ENCODE data around the gene DLX1.
"Not testable (repeated sequence)": the region's sequence is repeated elsewhere in the genome, so short reads cannot be mapped to it uniquely, and the experiment has no call there.

The DLX1 gene

DNA sequence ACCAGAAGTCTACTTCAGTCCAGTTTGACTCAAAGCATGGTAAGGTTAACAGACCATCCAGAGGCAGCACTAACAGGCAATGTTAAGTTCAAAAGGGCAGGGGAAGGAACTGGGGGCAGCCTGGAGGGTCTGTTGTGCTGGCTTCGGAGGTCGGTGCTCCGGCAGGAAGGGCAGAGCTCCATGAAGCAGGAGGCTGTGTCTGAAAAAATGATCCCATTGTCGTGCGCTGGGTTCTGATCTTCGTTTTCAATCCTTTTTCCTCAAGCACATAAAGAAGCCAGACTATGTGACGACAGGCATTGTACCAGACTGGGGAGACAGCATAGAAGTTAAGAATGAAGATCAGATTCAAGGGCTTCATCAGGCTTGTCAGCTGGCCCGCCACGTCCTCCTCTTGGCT, 21.9 kb upstream of the DLX1 start:
- no peak for DNase-seq (ENCODE audit: low read depth in 2 of 2, low spot score in 1 of 2)

DNA sequence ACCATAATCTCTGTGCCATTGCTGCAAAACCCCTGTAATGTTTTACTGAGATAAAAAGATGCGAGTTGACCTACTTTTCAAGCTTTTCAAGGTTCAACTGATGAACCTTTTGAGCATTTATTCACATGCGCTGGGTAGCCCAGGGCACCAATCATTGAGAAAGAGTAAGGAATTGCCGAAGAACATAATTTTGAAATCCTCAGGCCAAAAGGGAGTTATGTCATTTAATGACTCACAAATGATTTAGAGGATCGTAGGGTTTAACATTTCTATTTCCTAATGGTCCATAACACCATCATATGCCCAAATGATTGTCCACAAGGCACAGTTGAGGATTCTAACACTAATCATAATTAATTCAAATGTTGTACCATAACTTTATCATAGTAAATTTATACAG, 20.2 kb upstream of the DLX1 start:
- DNase-seq (ENCODE audit: low read depth in 2 of 2, low spot score in 1 of 2): no peak

DNA sequence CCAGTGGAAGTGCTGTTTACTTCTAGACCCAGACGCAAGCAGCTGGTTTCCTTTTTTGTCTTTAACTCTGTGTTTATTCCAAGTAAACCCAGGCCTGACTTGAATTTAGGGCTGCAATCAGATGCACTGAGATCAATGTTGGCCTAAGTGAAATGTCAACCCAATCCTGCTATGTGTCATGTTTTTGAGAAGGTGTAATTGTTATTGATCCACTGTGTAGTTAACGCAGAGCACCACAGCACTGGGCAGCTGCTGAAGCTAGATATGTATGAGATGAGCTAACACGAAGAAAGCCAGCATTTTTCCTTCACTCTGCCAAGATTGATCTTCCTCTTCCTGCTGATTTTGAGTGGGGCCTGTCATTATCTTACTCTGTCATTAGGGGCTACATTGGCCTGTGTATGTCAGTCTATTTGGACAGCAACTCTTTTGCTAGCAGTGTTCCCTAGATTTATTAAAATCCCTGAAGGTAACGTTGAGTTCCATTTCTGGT, 18.9 kb upstream of the DLX1 start:
- DNase-seq (ENCODE audit: low read depth in 2 of 2, low spot score in 1 of 2): no peak

DNA sequence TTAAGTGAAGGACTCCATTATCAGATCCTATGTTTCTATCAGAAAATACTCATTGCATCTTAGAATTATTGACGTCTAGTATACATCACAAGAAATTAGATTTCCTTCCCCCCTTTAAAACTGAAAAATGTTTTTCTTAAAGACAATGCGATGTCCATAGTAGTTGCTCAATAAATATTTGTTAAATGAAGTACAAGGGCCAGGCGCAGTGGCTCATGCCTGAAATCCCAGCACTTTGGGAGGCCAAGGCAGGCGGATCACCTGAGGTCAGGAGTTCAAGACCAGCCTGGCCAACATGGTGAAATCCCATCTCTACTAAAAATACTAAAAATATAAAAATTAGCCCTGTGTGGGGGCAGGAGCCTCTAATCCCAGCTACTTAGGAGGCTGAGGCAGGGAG, 17.4 kb upstream of the DLX1 start:
- DNase-seq (ENCODE audit: low read depth in 2 of 2, low spot score in 1 of 2): not testable (repeated sequence)

DNA sequence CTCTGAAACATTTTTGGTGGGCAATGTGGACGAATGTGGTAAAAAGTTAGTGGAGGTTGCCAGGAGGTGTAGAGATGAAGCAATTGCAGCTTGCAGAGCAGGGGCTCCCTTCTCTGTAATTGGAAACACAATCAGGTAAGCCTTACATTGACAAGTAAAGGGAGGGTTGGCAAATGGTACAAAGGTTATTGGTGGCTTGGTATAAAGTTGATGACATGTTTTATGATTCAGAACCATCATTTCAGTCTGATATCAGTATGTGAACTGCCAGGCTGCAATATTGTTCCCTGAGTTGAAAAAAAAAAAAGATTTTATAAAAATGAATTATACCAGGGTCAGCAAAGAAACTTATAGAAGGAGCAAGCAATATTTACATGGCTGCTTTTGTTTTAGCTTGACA, 14.4 kb upstream of the DLX1 start:
- DNase-seq (ENCODE audit: low read depth in 2 of 2, low spot score in 1 of 2): no peak

DNA sequence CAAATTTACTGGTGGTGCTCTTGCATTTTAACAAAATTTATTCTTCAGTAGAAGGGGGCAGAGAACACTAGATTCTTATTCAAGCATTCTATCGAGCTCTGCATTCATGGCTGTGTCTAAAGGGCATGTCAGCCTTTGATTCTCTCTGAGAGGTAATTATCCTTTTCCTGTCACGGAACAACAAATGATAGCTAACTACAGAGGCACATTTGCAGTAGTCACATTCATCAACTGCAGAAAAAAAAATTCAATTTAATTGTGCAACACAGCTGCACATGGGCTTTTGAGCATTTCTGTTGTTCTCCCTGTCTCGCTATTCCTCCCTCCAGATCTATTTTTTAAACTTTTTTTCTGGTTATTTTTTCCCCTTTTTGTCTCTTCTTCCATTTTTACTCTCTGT, 13.0 kb upstream of the DLX1 start:
- DNase-seq (ENCODE audit: low read depth in 2 of 2, low spot score in 1 of 2): no peak

DNA sequence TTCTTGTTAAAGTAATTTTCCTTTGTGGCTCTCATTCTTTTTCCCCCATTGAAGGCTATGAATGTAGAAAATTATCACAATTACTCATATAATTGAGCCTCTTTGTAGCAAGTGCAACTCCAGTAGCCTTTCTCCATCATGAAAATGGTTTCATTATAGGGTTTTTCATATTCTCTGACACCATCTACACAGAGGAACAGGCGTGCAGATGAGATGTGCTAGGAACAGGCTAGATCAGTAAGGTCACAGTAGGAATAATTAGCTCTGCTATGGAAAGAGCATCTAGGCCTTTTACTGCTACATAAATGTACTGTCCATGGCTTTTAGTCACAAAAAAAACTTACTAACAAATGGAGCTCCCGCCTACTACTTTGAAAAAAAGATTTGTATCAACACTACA, 12.6 kb upstream of the DLX1 start:
- DNase-seq (ENCODE audit: low read depth in 2 of 2, low spot score in 1 of 2): no peak

DNA sequence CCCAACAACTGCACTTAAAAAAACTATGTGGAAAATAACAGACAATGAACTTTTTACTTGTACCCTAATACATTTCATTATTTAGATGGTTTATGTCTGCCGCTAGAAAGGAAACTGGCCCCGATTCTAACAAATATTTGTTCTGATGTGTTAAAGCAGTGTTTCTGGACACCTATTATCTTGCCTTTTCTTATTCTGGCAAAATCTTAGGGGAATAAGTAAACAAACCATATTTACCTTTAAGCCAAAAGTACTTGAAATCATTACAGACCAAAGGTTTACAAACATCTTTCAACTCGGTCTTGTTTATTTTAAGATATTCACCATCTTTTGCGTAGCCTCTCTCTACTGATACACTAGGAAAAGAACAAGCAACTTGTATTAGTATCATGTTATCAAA, 11.8 kb upstream of the DLX1 start:
- DNase-seq (ENCODE audit: low read depth in 2 of 2, low spot score in 1 of 2): no peak

DNA sequence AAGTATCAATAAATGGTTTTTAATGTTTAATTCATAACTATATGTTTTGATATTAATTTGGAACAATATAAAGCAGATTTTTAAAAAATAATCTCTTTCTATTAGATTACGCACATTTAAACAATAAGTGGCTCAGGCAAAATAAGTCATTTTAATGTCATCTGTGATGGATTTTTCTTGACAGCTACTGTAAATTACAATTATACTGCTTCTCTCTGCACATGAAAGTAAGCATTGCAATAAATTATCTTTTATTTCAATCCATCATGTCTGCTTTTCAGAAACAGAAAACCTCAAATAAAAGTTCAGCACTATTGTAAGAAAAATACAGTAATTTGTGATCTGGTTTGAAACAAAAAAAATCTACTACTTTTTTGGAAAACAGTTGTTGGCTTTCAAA, 11.1 kb upstream of the DLX1 start:
- DNase-seq (ENCODE audit: low read depth in 2 of 2, low spot score in 1 of 2): no peak

DNA sequence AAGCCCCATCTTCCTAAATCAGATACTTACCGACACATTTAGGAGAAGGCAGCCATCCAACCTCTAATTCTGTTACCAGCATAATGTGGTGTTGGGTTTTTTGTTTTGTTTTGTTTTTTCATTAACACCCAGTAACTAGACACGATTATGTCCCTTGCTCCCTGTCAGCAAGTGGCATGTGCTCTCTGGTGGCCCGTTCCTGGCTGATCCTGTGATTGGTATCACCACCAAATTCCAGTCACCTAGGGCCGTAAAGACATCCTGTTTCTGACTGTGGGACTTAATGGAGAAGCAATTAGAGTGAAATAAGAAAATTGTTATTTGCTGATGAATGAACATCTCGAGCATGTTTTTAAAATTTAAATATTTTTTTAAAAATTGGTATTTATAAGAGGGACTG, 5.9 kb upstream of the DLX1 start:
- DNase-seq (ENCODE audit: low read depth in 2 of 2, low spot score in 1 of 2): no peak

DNA sequence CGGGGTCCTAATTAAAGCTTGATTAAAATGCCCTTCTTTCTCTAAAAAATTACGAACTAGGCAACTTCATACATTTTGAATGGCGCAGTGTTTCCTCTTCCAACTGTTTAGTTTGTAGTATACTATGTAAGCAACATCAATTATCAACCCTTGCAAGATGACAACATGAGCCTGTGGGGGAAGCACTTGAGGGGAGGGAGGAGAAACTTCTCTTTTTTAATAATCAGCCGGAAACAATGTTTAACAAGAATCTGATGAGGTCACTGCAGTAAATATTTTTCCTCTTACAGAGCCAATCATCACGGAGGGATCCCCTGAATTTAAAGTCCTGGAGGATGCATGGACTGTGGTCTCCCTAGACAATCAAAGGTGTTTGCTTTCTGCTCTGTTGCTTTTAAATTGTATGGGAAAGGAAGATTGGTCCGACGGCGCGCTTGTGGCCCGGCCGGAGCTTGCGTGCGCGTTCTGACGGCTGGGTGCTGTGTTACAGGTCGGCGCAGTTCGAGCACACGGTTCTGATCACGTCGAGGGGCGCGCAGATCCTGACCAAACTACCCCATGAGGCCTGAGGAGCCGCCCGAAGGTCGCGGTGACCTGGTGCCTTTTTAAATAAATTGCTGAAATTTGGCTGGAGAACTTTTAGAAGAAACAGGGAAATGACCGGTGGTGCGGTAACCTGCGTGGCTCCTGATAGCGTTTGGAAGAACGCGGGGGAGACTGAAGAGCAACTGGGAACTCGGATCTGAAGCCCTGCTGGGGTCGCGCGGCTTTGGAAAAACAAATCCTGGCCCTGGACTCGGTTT, 5.3 kb upstream of the DLX1 start:
- no peak for DNase-seq (ENCODE audit: low read depth in 2 of 2, low spot score in 1 of 2)

DNA sequence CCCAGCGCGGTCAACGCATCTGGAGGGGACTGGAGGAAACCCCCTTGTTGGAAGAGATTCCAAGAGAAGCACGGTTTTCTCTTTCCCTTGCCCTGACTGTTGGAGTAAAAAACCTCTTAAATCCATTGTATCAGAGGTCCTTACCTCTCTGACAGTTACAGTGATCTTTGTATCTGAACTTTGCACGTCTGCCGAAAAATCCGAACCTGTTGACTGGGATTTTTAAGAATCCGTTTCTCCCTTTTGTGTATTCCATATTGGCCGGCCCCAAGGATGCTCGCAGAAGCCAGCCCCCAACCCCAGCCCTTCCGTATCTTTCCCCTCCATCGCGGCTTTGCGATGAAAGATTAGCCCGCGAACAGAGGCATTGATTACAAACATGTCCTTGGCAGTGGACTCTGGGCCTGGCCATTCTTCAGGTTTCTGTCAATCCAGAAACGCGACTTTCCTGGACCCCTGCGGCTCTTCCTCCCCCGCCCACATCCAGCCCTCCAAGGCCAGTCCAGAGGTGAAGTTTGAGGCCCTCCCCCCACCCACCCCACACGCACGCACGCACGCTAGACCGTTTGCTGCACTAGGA, 4.6 kb upstream of the DLX1 start:
- DNase-seq (ENCODE audit: low read depth in 2 of 2, low spot score in 1 of 2): no peak

DNA sequence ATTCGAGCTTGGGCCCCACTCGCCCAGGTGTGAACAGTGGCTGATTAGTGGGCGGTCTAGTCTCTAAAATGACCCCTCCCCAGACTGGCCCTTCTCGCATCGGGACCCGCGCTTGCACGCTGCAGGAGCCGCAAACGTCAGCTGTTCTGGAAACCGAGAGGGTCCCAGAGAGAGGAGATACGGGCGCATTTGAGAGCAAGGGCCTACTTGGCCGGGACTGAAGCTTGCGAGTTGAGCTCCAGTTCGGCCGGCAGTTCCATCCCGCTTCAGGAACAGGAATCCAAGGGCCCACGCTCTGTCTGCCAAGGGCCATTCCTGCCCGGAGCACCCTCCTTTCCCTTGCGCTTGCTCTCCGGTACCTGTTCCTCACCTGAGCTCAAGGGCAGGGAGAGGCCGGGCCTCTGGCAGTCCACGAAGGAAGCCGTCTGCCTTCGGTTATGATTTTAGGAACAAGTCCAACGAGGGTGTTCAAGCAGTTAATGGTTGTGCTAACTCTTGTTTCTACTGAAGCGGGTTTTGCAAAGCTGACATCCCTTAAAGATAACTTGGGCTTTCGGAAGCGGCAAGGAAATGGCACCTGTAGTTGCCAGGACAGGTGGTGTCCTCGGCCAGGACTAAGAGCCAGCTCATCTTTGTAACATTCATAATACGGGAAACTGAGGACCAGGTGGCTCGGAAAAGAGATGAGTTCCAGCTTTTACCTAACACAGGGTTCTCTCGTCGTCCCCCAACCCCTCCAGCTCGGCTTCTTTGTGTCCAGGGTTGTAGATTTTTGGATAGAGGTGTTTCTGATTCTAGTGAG, 3.9 kb upstream of the DLX1 start:
- no peak for DNase-seq (ENCODE audit: low read depth in 2 of 2, low spot score in 1 of 2)

DNA sequence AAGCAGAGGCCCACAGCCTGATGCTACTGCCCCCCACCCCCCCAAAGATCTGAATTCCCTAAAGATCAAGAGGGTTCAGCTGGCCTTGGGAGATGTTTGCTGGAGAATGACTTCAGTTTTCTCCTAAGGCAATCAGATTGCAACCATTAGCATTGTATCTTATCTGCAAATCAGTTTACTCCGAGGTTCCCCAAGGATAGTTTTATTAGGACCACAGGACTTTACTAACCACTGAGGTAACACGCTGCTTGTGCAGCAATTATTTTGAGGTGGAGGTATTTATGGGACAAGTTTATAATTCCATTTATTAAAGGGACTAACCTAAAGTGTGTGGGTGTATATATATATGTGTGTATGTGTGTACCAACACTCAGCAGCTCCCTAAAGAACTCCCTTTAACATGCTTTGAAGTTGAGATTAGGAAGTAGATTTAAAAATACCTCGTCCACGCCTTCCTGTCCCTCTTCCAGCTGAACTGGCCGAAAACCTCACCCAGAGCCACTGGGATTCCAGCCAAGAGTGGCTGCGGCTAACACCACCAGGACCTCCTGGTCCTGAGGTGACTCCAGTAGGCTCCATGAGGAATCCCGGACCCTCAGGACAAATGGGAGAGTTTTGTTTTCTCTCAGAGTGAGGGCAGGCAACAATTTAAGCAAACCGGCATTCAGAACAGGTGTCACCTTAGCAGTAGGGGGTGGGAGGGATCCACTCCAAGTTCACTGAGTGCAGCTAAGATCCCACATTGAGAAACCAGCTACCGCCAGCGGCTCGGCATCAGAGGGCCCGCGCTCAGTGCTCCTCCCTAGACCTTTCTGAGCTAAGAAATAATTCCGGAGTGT, 3.0 kb upstream of the DLX1 start:
- no peak for DNase-seq (ENCODE audit: low read depth in 2 of 2, low spot score in 1 of 2)

DNA sequence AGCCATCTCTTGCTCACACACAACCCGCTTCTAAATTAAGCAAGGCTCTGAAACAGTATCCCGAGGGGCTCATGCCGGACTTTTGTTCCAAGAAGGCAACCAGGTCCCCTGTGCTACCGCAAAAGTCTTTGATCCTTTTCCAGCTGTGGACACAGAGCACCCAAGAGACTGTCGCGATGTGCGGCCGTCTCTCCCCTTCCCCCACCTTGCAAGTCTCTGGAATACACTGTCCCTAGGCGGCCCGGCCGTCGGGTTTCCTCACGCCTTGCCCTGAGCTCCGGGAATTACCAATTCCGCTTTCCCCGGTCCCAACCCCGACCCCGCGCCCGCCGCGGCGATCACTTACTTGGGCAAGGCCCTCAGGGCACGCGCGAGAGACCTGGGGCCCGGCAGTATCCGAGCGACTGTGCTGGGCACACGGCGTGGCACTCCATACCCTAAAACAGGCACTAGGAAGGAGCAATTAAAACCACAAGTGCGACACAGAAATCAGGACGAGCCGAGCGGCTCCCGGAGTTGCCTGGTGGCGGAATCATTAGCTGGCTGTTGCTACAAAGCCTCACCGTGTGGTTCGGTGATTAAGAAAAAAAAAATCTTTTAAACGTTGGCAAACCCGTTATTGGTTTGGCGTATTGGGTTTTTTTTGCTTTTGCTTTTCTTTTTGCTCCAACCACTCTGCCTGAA, 2.2 kb upstream of the DLX1 start:
- no peak for DNase-seq (ENCODE audit: low read depth in 2 of 2, low spot score in 1 of 2)

DNA sequence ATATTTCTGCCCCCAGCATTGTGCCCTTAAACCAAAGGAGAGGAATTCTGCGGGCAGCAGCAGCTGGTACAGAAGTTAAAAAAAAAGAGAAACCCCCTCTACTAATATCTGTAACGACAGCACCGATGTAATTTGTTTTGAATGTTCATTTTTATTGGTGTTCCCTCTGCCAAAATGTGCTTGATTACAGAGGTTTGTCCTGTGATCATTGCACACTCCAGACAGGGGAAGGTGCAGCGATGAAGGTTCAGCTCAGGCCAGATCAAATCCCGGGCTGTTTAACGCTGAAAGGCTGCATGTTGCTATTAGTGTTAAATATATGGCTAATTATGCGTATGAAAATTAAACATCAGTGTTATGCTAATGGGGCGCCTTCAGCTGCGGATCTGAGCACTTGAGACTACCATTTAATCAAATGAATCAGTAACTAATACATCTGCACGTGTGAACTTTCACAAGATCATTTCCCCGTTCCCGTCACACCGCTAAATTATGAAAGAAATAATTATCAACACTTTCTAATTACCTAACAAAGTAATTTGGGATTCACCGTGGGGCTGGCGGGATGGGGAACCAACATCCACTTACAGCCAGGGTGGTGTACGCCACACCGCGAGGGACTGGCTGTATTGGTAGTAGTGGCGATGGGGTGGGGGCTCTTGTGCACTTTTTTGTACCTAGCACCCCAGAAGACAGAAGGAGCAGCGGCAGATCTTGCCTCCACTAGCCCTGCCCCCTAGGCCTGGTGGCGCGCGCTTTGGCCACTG, 1.5 kb upstream of the DLX1 start:
- DNase-seq (ENCODE audit: low read depth in 2 of 2, low spot score in 1 of 2): no peak

DNA sequence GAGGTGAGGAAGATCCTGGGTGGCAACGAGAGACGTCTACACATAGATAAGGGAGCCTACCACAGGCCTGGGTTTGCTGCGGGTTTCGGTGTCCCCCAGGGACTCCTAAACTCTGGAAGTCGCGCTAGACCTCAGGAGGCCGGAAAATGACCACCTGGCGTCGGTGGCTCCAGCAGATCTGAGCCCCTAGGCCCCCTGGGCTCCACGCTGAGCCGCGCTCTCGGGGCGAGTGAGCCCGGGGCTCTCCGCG, 987 bp upstream of the DLX1 start:
- no peak for DNase-seq (ENCODE audit: low read depth in 2 of 2, low spot score in 1 of 2)

DNA sequence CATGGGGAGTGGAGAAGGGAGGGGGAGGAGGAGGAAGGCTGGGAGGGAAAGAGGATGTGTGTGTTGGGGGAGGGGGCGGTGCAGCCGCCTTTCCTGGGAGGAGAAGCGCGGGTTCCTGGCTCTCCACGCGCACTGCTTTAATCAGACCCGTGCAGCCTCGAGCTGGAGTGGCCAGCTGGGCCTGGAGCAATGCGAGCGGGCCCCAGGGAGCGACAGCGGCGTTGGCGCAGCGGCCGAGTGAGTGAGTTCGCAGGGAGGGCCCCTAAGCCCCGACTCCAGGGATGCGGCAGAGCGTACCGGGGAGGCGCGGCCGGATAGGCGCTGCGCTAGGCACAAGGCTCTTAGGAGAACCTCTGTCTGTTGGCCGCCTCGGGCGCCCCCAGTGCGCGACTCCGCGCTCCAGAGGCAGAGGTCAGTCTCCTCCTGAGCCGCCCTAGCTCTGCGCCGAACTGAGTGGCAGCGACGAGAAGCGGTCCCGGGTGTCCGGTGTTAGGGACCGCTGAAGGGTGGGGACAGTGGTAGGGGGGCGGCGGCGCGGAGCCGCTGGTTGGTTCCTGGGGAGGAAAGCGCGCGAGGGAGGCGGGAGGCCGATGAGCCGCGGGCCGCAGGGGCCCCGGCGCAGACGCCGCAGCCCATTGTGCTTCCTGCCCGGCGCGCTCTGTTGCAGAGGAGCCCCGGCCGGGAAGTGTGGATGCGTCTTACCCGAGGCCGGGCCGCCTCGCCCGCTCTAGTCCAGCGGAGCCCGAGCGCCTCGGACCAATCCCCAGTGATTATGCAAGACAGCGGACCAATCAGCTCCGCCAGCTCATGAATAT, 455 bp upstream of the DLX1 start:
- DNase-seq (ENCODE audit: low read depth in 2 of 2, low spot score in 1 of 2): no peak

Data from stimulated activated CD8-positive, alpha-beta memory T cell treated with anti-CD3 and anti-CD28 coated beads, Interleukin-4, amount 100 ng/mL, for 1 hour (primary cell).